ENCODE measurements around the gene ZNF778. TPM values are rescaled to one million over a fixed set of nuclear protein-coding genes. Genes with fewer than 3 reads are reported as not detected.

ZNF778 gene
- total and polyA plus RNA-seq, 2 of the 13 experiments (the other 11 are each of a cell fraction or from before 2014, with no cell fraction given): 3.8 to 7.2 TPM

GRCh38 chr16:89232107-89232506, 14.6 kb downstream of the ZNF778 start (continued):
- no peak for TF ChIP-seq CENPX (CRISPR knock-in tag; IDR thresholded peaks at IDR 0.05)
- no peak for TF ChIP-seq ZBTB39 (CRISPR knock-in tag; IDR thresholded peaks at IDR 0.05)
- no peak for TF ChIP-seq ZNF230 (CRISPR knock-in tag; IDR thresholded peaks at IDR 0.05)
- TF ChIP-seq ZNF570 (CRISPR knock-in tag; IDR thresholded peaks at IDR 0.05; ENCODE audit: borderline replicate concordance): no peak
- no peak for TF ChIP-seq DMAP1 (CRISPR knock-in tag; IDR thresholded peaks at IDR 0.05)
- no peak for TF ChIP-seq MXD1 (CRISPR knock-in tag; IDR thresholded peaks at IDR 0.05)
- peak; percentile 74 for TF ChIP-seq MIXL1 (CRISPR knock-in tag; IDR thresholded peaks at IDR 0.05)
- no peak for TF ChIP-seq MBNL3 (CRISPR knock-in tag; conservative IDR thresholded peaks at IDR 0.05)
- no peak for TF ChIP-seq ZNF253 (CRISPR knock-in tag; IDR thresholded peaks at IDR 0.05; ENCODE audit: borderline replicate concordance)
- peak; percentile 65; the same call in 1 of the 2 replicates for TF ChIP-seq GATAD1 (CRISPR knock-in tag; IDR thresholded peaks at IDR 0.05)
- 0 out of 2 replicates have a peak, but pooled peaks have one; percentile 64 for TF ChIP-seq HDAC1 (CRISPR knock-in tag; IDR thresholded peaks at IDR 0.05)
- no peak for TF ChIP-seq ATM (IDR thresholded peaks at IDR 0.05; ENCODE audit: borderline replicate concordance)
- TF ChIP-seq TEAD3 (CRISPR knock-in tag; optimal IDR thresholded peaks at IDR 0.05; ENCODE audit: borderline replicate concordance): peak; percentile 85
- TF ChIP-seq KDM4B (CRISPR knock-in tag; IDR thresholded peaks at IDR 0.05): peak; percentile 44; the same call in 1 of the 2 replicates
- no peak for TF ChIP-seq NFE2 (CRISPR knock-in tag; IDR thresholded peaks at IDR 0.05)
- TF ChIP-seq ZNF609 (CRISPR knock-in tag; IDR thresholded peaks at IDR 0.05; ENCODE audit: borderline replicate concordance): peak; percentile 82; the same call in 1 of the 2 replicates
- TF ChIP-seq ZNF513 (CRISPR knock-in tag; conservative IDR thresholded peaks at IDR 0.05): no peak
- no peak for TF ChIP-seq ZNF143 (CRISPR knock-in tag; IDR thresholded peaks at IDR 0.05)
- TF ChIP-seq TARDBP (CRISPR knock-in tag; IDR thresholded peaks at IDR 0.05): peak; percentile 81
- no peak for TF ChIP-seq ZNF768 (CRISPR knock-in tag; IDR thresholded peaks at IDR 0.05)
- TF ChIP-seq ZNF337 (CRISPR knock-in tag; IDR thresholded peaks at IDR 0.05; ENCODE audit: borderline replicate concordance, low read depth): no peak
- no peak for TF ChIP-seq SRY (CRISPR knock-in tag; IDR thresholded peaks at IDR 0.05)
- no peak for TF ChIP-seq TAF1 (CRISPR knock-in tag; IDR thresholded peaks at IDR 0.05)
- TF ChIP-seq KMT2A (CRISPR knock-in tag; IDR thresholded peaks at IDR 0.05): no peak
- peak; percentile 73 for TF ChIP-seq DPF2 (CRISPR knock-in tag; IDR thresholded peaks at IDR 0.05; ENCODE audit: borderline replicate concordance, low read depth)

Measured in HepG2 (cell line).